ENCODE data around the gene TMBIM1. TPM values are rescaled to one million over a fixed set of nuclear protein-coding genes. Genes with fewer than 3 reads are reported as not detected.

Gene TMBIM1
- total RNA-seq, 1 experiment from 2014 or later: 187 TPM

GRCh38 chr2:218229851-218230250, 62.5 kb downstream of the TMBIM1 start:
- POLR2A ChIA-PET (ENCODE audit: unreplicated experiment): interaction anchor here (0.6 to 0.7 kb wide), 2 partner anchors 53 to 362 kb away, joined by 3 to 10 read pairs; no protein-coding TSS in a partner anchor
- no peak overlapping the region; the same call in 1 of the 2 replicates for H3K4me3 ChIP-seq
- intact Hi-C loops (cut with micrococcal nuclease; ENCODE audit: unreplicated experiment): loop anchor here (2.0 kb wide), 1 partner anchor 69 kb away; no protein-coding TSS in a partner anchor
- H3K4me2 ChIP-seq: peak overlapping the region; percentile 51
- H3K9me2 ChIP-seq (ENCODE audit: insufficient read depth): no peaks in the 10 kb centered on the region
- H3K36me3 ChIP-seq (ENCODE audit: low read depth): peaks cover 68% of the 10 kb centered on the region
- no peaks in the 10 kb centered on the region for H3K9me3 ChIP-seq (ENCODE audit: insufficient read depth, low read depth)
- DNase-seq: peak in 1 of 2 experiments; percentile 58
- H2AFZ ChIP-seq: no peak overlapping the region
- H4K20me1 ChIP-seq (ENCODE audit: insufficient read depth): no peaks in the 10 kb centered on the region
- H3K79me2 ChIP-seq (ENCODE audit: low read depth): peaks cover 16% of the 10 kb centered on the region
- H3K27ac ChIP-seq: peak overlapping the region; percentile 81
- peaks cover 32% of the 10 kb centered on the region for H3K4me1 ChIP-seq (replicated peaks; ENCODE audit: insufficient read depth)
- H3K27me3 ChIP-seq (ENCODE audit: insufficient read depth, low read depth): no peaks in the 10 kb centered on the region
- TF ChIP-seq, protein P1, sequence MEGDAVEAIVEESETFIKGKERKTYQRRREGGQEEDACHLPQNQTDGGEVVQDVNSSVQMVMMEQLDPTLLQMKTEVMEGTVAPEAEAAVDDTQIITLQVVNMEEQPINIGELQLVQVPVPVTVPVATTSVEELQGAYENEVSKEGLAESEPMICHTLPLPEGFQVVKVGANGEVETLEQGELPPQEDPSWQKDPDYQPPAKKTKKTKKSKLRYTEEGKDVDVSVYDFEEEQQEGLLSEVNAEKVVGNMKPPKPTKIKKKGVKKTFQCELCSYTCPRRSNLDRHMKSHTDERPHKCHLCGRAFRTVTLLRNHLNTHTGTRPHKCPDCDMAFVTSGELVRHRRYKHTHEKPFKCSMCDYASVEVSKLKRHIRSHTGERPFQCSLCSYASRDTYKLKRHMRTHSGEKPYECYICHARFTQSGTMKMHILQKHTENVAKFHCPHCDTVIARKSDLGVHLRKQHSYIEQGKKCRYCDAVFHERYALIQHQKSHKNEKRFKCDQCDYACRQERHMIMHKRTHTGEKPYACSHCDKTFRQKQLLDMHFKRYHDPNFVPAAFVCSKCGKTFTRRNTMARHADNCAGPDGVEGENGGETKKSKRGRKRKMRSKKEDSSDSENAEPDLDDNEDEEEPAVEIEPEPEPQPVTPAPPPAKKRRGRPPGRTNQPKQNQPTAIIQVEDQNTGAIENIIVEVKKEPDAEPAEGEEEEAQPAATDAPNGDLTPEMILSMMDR (conservative IDR thresholded peaks at IDR 0.05): no peak
- TF ChIP-seq EZH2 (IDR thresholded peaks at IDR 0.05; ENCODE audit: low read depth): no peak
- TSS peak; percentile 12 for BruUV-seq (replicated peaks)
- CTCF ChIA-PET: interaction anchor here (0.6 to 1.0 kb wide), 2 partner anchors 27 to 42 kb away, joined by 4 to 5 read pairs; no protein-coding TSS in a partner anchor
- peaks cover 42% of the 10 kb centered on the region for H3F3A ChIP-seq (ENCODE audit: insufficient read depth, low read depth)

- Histone ChIP-seq H3K9me3 (ENCODE audit: insufficient read depth, low read depth) (no peaks in the 10 kb centered on the region), H3K79me2 (ENCODE audit: low read depth) (peaks cover 23% of the 10 kb centered on the region), H3K36me3 (ENCODE audit: low read depth) (peaks cover 68% of the 10 kb centered on the region), H3K27me3 (ENCODE audit: insufficient read depth, low read depth) (no peaks in the 10 kb centered on the region), H3K27ac (peak overlapping the region; percentile 81), H3K9me2 (ENCODE audit: insufficient read depth) (no peaks in the 10 kb centered on the region), H3F3A (ENCODE audit: insufficient read depth, low read depth) (peaks cover 37% of the 10 kb centered on the region), H3K4me2 (peak overlapping the region; percentile 51), H4K20me1 (ENCODE audit: insufficient read depth) (0 out of 2 replicates have a peak, but pooled peaks cover 5% of the 10 kb centered on the region), H3K4me1 (replicated peaks; ENCODE audit: insufficient read depth) (peaks cover 32% of the 10 kb centered on the region), H3K4me3 (no peak overlapping the region), H2AFZ (no peak overlapping the region)
- ChIA-PET POLR2A (ENCODE audit: unreplicated experiment) (interaction anchor here (0.6 to 0.7 kb wide), 2 partner anchors 53 to 361 kb away, joined by 3 to 10 read pairs; no protein-coding TSS in a partner anchor), CTCF (interaction anchor here (0.6 to 1.0 kb wide), 2 partner anchors 28 to 42 kb away, joined by 4 to 5 read pairs; no protein-coding TSS in a partner anchor)
- no TSS peak for BruUV-seq (replicated peaks)
- intact Hi-C loops (cut with micrococcal nuclease; ENCODE audit: unreplicated experiment): loop anchor here (2.0 kb wide), 1 partner anchor 70 kb away; no protein-coding TSS in a partner anchor
- DNase-seq: peak; percentile 33 to 83
- no peak for TF ChIP-seq EZH2 (IDR thresholded peaks at IDR 0.05; ENCODE audit: low read depth)
- TF ChIP-seq, protein P1 (conservative IDR thresholded peaks at IDR 0.05): no peak
Observed at GRCh38 chr2:218229239-218229638, 63.1 kb downstream of the TMBIM1 start.

- Histone ChIP-seq H3K27ac (peak overlapping the region; percentile 81), H3K4me2 (peak overlapping the region; percentile 51), H3F3A (ENCODE audit: insufficient read depth, low read depth) (peaks cover 32% of the 10 kb centered on the region), H3K4me1 (replicated peaks; ENCODE audit: insufficient read depth) (peaks cover 32% of the 10 kb centered on the region), H4K20me1 (ENCODE audit: insufficient read depth) (0 out of 2 replicates have a peak, but pooled peaks cover 5% of the 10 kb centered on the region), H2AFZ (no peak overlapping the region), H3K27me3 (ENCODE audit: insufficient read depth, low read depth) (no peaks in the 10 kb centered on the region), H3K36me3 (ENCODE audit: low read depth) (peaks cover 71% of the 10 kb centered on the region), H3K79me2 (ENCODE audit: low read depth) (peaks cover 29% of the 10 kb centered on the region), H3K4me3 (no peak overlapping the region), H3K9me3 (ENCODE audit: insufficient read depth, low read depth) (no peaks in the 10 kb centered on the region), H3K9me2 (ENCODE audit: insufficient read depth) (no peaks in the 10 kb centered on the region)
- POLR2A ChIA-PET (ENCODE audit: unreplicated experiment): no interaction called here
- BruUV-seq (replicated peaks): TSS peak; percentile 86
- intact Hi-C loops (cut with micrococcal nuclease; ENCODE audit: unreplicated experiment): loop anchor here (2.0 kb wide), 1 partner anchor 70 kb away; no protein-coding TSS in a partner anchor
- no peak for DNase-seq
- TF ChIP-seq, protein P1 (conservative IDR thresholded peaks at IDR 0.05): no peak
- no peak for TF ChIP-seq EZH2 (IDR thresholded peaks at IDR 0.05; ENCODE audit: low read depth)
- CTCF ChIA-PET: no interaction called here
Observed at GRCh38 chr2:218228366-218229090, 63.8 kb downstream of the TMBIM1 start.
